Measurements from ENCODE around the gene ULBP3. TPM values are rescaled to one million over a fixed set of nuclear protein-coding genes. Genes with fewer than 3 reads are reported as not detected.
"Not testable (repeated sequence)": the region's sequence is repeated elsewhere in the genome, so short reads cannot be mapped to it uniquely, and the experiment has no call there.

ULBP3 gene
- total RNA-seq, 4 donors from 2014 or later, result not detected

DNA sequence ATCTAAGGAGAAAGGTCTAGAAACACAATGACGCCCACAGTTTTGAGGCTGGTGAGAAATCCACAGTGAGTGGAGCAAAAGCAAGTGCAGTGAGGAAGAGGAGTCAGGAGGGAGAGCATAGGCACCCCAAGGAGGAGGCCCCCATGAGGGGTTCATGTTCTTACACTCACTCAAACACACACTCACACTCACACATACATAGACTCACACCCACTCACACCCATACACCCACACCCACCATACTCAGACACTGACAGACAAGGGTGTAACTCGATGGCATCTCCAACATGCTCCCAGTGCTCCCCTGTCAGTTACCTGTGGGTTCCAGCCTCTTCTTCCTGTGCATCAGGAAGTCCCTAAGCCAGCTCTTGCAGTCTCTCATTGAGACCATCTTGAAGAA lies 3.8 kb downstream of the ULBP3 start:
- TF ChIP-seq CTCF (IDR thresholded peaks at IDR 0.05) (no peak), POLR2A (IDR thresholded peaks at IDR 0.05) (no peak)

GRCh38 chr6:150063640-150064039 lies 5.3 kb downstream of the ULBP3 start:
- no peak for DNase-seq
- H3K36me3 ChIP-seq, result no peaks in the 10 kb centered on the region
- H3K4me1 ChIP-seq, result peaks cover 0 to 6% (median 0%) of the 10 kb centered on the region in 4 donors
- H3K27me3 ChIP-seq, result no peaks in the 10 kb centered on the region
- H3K4me3 ChIP-seq, result no peak overlapping the region
- TF ChIP-seq POLR2A (IDR thresholded peaks at IDR 0.05) (no peak), CTCF (IDR thresholded peaks at IDR 0.05) (no peak)
- no peaks in the 10 kb centered on the region for H3K9me3 ChIP-seq
- no peak overlapping the region for H3K27ac ChIP-seq

More for the DNA sequence above, 3.8 kb downstream of the ULBP3 start:
- no peaks in the 10 kb centered on the region for H3K36me3 ChIP-seq
- H3K27me3 ChIP-seq, result no peaks in the 10 kb centered on the region
- DNase-seq, result no peak
- H3K27ac ChIP-seq, result no peak overlapping the region
- H3K4me1 ChIP-seq, result peaks cover 0 to 6% (median 0%) of the 10 kb centered on the region in 4 donors
- H3K4me3 ChIP-seq, result no peak overlapping the region
- H3K9me3 ChIP-seq, result no peaks in the 10 kb centered on the region

DNA sequence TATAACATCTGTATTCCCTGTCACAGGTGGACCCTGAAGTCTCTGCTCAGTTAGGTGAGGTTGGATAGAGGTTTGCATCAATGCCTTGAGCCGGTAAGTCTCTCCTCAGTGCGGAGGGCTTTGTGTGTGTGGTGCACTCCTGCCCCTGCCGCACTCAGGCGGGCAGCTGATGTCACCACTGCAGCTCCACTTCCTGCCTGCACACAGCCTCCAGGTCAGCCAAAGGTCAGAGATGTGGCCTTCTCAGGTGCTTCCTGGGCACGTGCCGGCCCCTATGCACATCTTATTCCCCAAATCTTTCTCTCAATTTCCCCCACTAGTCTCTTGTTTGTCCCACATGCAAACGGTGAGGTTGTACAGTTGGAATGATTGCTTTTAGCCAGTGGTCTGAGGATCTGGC lies 8.9 kb downstream of the ULBP3 start:
- not testable (repeated sequence) for H3K9me3 ChIP-seq, H3K4me3 ChIP-seq, H3K27ac ChIP-seq, H3K27me3 ChIP-seq, H3K36me3 ChIP-seq, H3K4me1 ChIP-seq
- DNase-seq, result peak in 1 of 3 donors; percentile 28

DNA sequence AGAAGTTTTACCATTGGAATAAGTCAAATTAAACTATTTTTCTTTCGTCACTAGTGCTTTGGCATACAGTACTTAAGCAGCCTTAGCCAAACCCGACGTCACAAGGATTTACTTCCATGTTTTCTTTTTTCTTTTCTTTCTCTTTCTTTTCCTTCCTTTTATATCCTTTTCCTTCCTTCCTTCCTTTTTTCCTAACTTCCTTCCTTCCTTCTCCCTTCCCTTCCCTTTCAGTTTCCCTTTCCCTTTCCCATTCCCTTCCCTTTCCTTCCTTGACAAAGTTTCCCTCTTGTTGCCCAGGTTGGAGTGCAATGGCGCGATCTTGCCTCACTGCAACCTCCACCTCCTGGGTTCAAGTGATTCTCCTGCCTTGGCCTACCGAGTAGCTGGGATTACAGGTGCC lies 9.9 kb downstream of the ULBP3 start:
- no peak for TF ChIP-seq CTCF (IDR thresholded peaks at IDR 0.05)
- TF ChIP-seq POLR2A (IDR thresholded peaks at IDR 0.05), result no peak
- no peak for DNase-seq
- H3K27me3 ChIP-seq, result no peaks in the 10 kb centered on the region
- H3K9me3 ChIP-seq, result no peaks in the 10 kb centered on the region
- H3K27ac ChIP-seq, result no peak overlapping the region
- H3K36me3 ChIP-seq, result no peaks in the 10 kb centered on the region
- no peaks in the 10 kb centered on the region for H3K4me1 ChIP-seq
- H3K4me3 ChIP-seq, result no peak overlapping the region

GRCh38 chr6:150058231-150058792 lies 10.6 kb downstream of the ULBP3 start:
- Histone ChIP-seq H3K9me3 (no peaks in the 10 kb centered on the region), H3K36me3 (no peaks in the 10 kb centered on the region), H3K4me3 (no peak overlapping the region), H3K27me3 (no peaks in the 10 kb centered on the region), H3K4me1 (no peaks in the 10 kb centered on the region), H3K27ac (no peak overlapping the region)
- DNase-seq, result no peak
- no peak for TF ChIP-seq POLR2A (IDR thresholded peaks at IDR 0.05)
- TF ChIP-seq CTCF (IDR thresholded peaks at IDR 0.05), result no peak

GRCh38 chr6:150057501-150057951 lies 11.4 kb downstream of the ULBP3 start:
- TF ChIP-seq CTCF (IDR thresholded peaks at IDR 0.05) (no peak), POLR2A (IDR thresholded peaks at IDR 0.05) (no peak)
- Histone ChIP-seq H3K4me3 (no peak overlapping the region), H3K4me1 (no peaks in the 10 kb centered on the region), H3K27me3 (no peaks in the 10 kb centered on the region), H3K36me3 (no peaks in the 10 kb centered on the region), H3K27ac (no peak overlapping the region), H3K9me3 (no peaks in the 10 kb centered on the region)
- no peak for DNase-seq

Measured in Peyer's patch (tissue), 4 donors.